HG03520 (cell line): ENCODE results near the gene SLC20A1.

Source experiments
- ATAC-seq: cut with Tn5 transposase; IDR thresholded peaks from one replicate; pipeline ENCODE4 v1.9.1; 2021; ENCODE audit warnings: mild to moderate bottlenecking, moderate library complexity; ENCODE audit not compliant: unreplicated experiment

SLC20A1 gene

DNA sequence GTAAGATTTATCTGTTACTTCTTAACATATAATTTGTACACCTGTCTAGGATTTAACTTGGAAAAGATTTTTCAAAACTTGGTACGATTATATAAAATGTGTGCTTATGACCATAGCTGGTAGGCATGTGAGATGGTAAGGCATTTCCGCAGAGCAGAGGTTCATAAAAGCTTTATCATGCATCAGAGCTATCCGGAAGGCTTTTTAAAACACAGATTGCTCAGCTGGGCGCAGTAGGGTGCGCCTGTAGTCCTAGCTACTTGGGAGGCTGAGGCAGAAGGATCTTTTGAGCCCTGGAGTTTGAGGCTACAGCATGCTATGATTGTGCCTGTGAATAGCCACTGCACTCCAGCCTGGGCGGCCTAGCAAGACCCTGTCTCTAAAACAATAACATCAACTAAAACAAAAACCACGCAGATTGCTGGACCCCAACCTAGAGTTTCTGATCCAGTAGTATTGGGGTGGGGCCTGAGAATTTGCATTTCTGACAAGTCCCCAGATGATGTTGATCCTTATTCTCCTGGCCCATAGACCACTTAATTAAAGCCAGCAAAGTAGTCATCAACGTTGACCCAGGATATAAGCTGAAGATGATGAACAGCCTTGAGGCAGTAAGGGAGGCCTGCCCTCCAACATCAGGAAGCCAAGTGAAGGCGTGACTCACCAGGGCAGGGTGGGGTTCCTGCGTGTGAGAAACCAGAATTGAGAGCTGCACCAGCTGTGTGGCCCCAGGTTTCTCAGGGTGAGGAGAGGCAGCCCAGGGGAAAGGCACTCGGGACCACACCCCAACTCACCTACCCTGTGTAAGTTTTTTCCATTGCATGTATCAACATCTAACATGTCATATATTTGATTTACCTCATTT is 21.6 kb upstream of the SLC20A1 start:
- no peak for ATAC-seq

DNA sequence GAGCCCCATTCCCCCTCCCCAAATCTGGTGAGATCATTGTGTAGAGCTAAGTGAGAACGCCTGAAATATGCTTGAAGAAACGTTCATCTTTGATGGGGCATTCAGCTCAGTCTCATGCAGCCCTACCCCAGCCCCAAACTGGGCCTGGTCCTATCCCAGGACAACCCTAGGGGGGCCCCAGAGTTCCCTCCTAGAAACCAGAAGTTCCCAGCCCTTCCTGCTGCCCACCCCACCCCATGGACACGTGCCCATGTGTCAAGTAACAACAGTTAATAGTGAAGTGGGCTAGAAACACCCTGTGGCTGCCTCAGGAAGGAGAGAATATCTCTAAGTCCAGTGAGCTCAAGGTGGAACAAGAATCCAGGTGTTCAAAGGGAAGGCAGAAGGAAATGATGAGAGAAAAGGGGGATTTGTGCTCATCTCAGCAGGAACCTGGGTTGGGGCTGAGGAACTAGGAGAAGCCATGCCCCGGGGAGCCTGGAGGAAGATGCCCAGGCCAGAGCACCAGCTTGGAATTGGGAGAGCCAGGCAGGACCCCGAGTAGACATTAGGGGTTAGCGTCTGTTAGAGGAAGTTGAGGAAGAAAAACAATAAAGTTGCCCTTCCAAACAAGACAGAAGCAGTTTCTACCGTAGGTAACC is 20.1 kb upstream of the SLC20A1 start:
- ATAC-seq: no peak

DNA sequence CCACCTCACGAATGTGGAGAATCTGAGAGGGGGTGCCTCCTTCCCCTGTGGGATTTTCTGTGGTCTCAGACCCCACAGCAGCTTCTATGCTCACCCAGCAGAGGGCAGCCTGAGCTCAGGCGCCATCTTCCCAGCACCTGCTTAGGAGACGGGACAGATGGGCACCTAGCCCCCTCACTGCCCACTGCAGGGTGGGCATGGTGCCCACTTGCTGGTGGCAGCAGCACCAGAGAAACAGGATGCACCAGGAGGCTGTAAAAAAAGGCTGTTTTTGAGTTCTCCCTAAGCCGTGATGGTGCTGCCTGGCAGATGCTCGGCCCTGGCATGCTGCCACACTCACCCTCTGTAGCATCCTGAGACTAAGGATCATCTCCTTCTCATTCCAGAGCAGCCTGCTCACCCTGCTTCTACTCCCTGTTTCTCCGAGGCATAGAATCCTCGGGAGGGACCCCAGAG is 19.1 kb upstream of the SLC20A1 start:
- ATAC-seq: no peak

DNA sequence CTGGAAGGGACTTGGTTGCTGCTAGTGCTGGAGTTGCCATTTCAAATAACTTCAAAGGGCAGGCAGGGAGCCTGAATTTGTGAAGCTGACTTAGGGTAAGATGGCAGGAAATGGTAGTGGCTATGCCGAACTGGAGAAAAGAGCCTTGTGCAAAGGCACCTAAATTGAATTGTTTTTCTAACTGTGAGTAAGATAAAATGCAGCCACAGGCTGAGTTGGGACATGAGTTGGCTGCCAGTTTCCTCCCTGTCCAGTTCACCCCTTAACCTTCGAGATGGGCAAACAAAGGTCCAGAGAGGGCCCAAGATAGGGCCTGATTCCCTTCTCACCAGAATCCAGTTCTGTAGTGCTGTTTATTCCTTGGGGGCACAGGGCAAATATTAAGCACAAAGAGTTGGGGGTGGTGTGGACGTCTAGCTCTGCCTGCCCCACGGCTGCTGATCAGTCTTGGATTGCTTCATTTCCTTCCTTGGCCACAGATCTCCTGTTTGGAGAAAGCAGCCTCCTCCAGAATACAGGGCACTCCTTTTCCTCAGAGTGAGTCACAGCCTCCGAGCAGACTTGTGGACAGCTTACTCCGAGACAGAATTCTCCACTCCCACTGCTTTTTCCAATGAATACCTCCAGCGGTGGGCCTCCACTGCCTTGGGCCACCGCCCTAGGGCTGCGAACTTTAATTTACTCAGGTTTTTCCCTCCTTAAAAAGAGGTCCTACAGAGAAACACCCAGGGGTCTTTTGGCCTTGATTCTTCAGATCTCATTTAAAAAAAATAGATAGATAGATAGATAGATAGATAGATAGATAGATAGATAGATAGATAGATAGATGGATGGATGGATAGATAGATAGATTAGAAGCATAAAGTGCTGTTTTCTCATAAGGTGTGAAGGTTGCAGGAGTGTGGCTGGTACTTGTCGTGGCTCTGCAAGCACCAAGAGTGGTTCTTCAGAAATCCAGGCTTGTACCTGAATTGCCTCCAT is 18.4 kb upstream of the SLC20A1 start:
- no peak for ATAC-seq

DNA sequence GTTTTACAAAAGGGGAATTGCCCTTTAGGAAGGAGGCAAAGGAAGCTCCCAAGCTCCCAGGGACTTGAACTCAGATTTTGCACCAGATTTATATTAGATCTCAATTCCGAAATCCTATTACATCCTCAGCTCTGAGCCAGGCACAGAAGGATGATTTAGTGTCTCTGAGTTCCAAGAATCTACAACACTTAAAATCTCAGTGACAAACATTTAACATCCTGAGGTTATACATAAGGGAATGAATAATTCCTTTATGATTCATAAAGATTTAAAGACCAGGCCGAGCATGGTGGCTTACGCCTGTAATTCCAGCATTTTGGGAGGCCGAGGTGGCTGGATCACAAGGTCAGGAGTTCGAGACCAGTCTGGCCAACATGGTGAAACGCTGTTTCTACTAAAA is 16.5 kb upstream of the SLC20A1 start:
- ATAC-seq: no peak

DNA sequence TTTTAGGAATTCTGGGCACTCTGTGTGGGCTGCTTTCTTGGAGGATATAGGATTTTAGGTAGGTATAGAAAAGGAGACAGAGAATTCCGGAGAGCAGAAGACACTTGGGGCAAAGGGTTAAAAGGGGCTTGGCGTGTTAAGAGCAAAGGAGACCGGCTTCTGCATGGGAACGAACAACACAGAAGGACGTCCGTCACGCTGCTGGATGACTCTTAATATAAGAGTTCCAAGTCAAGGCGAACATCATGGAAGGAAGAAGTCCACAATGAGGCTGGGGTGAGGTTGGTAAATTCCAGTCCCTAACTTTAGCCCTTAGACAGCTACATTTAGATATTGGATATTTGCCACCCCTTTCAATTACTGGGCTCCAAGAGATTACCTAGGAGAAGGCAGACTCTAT is 15.9 kb upstream of the SLC20A1 start:
- no peak for ATAC-seq

DNA sequence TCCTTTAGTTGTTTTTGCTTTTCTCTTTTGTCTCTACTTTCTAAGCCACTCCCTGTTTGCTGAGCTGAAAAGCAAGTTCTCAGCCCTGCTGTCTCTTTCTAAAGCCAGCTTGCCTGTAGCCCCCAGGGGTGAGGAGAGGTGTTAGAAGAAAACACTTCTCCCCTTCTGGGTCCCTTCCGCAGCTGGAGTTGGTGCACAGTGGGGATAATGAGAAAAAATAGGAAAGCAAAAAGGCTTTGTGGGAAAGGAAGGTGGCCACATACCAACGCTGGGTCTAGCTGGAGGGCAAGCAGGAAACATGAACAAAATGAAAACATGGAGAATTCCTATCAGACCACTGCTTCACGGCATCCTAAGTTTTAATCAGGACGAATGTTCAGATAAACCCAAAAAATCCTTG is 15.5 kb upstream of the SLC20A1 start:
- no peak for ATAC-seq

DNA sequence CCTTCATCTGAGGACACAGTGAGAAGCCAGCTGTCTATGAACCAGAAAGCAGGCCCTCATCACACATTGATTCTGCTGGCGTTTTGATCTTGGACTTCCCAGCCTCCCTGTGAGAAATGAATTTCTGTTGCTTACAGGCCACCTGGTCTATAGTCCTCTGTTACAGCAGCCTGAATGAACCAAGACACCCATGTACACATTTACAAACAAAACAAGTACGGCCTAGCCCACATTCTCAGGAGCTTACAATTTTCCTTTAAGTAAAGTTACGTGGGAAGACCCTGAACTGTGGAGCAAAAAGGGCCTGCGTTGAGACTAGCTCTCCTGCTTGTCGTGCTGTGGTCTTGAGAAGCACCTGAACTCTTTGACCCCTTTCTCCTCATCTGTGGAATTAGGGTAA is 12.0 kb upstream of the SLC20A1 start:
- ATAC-seq: no peak

DNA sequence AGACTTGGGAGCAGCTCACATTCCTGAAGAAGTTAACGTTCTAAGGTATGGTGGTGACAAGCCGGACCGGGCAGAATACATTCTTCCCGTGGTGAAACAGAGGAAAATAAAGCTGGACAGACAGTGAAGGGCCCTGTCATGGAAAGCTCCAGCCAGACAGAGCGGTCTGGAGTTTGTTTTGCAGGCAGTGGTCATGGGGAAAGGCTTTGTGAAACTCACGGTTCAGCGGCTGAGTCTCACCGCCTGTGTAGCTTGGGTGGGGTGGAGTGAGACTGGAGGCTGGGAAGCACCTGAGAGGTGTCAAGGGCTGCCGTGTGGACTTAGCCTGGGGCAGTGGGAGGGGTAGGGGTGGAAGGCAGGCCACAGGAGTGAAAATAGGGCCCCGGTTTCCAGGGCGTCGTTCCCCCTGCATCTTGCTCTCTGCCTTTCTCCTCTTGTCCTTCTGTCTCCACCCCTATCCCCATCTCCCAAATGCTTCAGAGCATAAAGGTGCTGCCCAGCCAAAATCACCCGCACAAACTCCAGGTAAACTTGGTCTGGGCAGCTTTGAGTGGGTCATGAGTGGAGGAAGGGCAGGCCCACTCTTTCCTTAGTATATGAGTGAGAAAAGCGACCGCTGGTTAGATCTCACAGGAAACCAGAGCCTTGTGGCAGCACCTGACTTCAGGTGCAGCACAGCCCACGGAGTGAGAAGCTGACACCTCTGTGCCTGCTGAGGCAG is 11.4 kb upstream of the SLC20A1 start:
- ATAC-seq: no peak

DNA sequence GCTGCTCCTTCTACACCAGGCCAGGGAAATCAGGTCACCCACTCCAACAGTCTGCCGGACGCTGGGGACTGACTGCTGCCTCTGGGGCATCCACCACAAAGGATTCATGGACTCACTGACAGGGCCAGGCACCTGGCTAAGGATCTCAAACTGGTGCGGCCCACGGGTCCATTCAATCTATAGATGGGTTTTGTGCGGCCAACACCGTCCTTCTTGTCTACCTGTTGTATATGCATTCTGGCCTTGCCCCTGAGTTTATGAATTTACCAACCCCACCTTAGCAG is 10.9 kb upstream of the SLC20A1 start:
- ATAC-seq: no peak

DNA sequence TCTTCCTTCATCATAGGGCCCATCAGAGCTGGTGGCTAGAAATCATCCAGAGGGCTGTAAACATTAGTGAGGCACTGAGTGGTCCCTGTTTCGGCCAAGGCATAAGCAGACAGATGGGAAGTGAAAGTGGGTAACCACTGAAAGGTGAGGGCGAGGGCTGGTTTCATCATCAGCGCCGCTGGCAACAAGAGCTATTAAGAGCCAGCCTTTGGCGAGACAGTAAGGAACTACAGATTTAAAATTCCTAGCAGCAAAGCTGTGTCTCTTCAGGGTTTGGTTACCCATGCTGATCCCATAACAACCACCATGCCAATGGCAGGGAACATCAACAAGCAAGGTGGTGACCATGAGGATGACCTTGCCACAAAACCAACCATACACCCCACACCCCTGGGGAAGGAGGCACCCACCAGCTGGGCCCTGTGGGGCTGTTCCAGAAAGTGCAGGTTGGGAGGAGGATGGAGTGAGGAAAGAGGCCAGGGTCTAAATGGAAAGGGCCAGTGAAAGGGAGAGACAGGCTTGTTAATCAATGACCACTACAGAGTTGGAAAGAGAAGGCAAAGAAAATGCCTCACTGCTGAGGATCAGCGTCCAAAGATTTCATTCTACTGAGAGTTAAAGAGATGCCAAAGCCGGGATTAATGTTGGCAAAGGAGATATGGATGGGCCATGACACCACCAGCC is 9.0 kb upstream of the SLC20A1 start:
- ATAC-seq: no peak

DNA sequence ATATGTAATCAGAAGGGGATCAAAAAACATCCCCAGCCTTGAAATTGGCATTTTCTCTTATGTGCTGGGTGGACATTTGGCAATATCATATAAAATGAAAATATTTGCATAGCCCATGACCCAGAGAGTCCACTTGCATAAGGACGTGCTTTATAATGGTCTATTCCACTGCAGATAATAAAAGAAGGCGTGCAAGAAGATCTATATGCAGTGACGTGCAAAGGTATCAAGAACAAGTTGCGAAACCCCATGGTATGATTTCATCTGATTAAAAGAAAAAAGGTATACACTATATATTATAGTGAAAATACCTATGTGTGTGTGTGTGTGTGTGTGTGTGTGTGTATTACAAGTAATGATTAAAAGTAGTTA is 8.5 kb upstream of the SLC20A1 start:
- ATAC-seq: no peak

DNA sequence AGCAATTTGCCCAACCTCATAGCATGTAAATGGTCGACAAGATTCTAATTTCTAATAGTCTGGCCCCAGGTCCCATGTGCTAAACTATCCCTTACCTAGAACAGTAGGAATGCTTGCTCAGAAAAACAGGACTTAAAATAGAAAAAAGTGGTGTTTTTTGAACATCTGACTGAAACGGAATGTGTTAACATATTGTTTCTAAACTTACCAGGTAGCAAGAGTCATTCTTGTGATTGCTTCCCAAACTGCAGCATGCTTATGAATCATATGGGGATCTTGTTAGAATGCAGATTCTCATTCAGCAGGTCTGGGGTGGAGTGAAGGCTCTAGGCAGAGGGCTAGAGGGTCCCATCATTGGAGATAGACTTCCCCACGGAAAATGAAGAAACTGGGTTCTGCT is 5.8 kb upstream of the SLC20A1 start:
- no peak for ATAC-seq

DNA sequence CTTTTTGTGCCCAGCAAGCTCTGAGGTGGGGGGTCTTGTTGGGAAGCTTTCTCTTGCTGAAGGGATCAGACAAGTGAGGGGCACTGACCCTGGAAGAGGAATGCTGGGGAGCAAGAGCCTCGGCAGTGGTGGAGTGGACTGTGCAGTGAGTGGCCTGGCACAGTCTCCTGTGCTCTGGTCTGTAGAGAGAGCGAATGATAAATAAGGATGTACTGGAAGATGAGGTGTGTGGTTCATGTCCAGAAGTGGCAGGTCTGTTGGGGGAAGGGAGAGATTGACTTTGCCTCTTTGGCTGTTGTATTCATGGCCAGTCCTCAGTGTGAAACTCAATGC is 5.3 kb upstream of the SLC20A1 start:
- no peak for ATAC-seq

DNA sequence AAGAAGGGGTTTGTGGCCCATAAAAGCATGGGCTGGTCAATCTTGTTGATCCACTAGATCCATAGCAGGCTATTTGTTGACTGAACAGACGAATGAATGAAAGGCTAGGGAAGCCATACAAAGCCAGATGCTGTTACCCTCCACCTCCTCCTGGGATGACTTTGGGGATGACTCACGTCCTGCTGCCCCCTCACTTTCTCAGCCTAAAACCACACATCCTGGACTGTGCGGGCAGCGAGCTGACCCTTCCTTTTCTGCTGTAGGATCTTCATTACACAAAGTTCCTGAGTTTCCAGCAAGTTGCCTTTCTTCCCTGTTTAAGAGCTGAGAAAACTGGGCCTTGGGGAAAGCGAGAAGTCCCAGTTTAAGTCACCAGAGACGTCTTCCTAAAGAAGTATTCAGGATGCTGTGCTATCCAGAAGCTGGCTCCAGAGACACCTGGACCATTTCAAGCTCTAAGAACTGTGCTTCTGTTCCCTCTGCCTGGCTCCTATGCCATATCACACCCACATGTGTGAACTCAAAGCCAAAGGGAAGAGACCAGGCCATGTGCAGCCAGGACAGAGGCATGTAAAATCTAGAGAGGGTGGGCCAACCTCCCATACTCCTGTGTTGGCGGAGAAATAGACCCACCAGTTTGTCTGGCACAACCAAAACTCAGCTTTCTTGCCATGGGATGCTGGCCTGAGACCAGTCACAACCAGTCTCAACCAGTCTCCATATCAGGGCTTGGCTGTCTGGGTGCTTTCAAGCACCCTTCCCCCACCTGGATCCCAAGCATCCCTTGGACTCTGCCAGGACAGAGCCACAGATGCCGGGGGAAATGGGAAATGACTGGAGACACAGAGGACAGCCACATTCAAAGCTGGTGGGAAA is 4.7 kb upstream of the SLC20A1 start:
- ATAC-seq: no peak

DNA sequence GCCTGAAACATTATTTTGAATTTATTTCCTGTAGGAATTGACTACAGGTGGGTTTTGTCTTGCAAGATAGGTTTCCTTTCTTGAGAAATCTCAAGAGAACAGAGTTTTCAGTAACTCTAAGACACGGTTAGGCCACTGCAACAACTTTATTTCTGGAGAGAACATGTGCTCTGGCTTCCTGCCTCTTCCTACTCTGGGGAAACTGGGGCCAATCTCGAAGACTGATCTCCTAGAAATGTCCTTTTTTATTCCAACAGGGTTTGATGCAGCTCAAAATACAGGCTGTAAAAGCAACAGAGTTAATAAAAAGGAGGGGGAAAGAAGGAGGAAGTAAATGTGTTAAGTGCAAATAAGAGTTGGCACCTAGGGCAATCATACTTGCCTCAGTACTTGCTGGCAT is 4.0 kb upstream of the SLC20A1 start:
- ATAC-seq: no peak

DNA sequence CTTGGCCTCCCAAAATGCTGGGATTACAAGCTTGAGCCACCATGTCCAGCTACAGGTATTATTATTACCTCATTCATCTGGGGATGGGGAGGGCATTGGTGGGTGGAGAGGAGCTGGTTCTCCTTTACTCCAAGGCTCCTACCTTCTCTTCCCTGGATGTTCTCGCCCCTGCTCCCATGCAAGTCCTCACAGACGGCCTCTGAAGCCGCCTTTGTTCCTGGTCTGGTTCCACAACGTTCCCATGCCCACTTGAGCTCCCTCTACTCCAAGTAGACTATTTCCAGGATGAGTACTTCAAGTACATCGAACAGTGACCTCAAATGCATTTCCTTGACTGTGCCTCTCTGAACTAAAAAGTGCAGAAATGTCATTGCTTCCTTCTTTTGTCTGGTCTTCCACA is 3.2 kb upstream of the SLC20A1 start:
- no peak for ATAC-seq

DNA sequence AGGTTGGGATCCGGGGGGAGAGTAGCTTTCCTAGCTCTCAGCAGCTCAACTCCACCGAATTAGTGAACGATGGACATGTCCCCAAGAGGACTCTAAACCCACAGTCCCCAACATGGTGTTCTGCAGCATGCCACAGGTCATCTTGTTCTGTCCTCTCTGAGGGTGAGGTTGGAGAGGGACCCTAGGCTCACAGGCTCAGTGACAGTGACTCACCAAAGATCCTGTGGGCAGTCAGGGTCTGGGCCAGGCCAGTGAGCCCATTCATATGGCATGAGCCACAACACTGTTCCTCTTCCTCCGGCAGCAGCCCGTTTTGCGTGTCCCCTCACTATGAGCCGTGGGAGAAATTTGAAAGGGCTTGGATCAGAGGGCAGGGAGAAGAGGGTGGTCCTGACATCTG is 2.8 kb upstream of the SLC20A1 start:
- no peak for ATAC-seq

DNA sequence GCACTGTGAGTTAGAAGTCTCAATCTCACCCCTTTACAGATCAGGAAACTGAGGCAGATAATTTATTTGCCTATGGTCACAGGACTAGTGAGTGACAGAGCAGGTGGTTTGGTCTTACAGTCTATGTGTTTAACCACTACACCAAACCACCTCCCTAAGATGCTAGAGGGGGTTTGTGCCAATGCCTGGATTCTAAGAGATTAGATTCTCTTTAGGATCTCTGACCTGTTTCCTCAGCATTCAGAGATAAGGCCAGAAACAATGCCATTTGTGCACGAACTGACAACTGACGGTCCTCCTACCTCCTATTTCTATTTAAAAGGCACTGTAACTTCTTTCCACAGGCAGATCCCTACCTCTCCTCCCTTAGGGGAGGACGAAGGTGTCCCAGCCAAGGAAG is 2.3 kb upstream of the SLC20A1 start:
- no peak for ATAC-seq
